ENCODE data around the gene COL4A6. TPM values are rescaled to one million over a fixed set of nuclear protein-coding genes. Genes with fewer than 3 reads are reported as not detected.

COL4A6 gene
- total RNA-seq, 1 experiment from 2014 or later, result 0.28 TPM

DNA sequence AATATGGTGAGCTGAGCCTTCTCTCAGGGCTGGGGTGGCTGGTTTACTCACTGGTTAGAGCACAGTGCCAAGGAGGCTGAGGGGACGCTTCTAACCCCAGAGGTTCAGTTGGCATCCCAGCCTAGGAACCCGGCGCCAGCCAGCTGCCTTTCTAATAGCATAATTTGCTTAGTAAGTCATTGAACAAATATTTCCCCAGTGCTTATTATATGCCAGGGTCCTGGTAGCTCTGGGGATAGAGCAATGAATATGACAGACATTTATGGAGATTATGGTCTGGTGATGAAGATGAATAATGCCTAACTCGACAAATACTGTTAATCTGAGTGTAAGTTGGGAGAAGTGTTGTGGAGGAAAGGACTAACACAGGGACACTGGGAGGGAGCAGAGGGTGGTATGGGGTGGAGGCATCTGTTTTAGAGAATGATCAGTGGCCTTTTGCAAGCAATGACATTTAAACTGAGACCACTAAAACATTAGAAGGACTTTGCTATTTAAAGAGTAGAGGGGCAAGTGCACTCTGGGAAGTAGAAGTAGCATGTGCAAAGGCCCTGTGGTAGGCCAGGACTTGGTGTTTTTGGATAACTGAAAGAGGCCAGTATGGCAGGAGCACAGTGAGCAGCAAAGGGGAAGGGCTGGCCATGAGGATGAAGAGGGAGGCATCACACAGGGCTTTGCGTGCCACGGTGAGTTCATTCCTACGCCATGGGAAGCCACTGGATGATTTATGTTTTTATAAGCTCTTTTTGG, 274.7 kb downstream of the COL4A6 start:
- Histone ChIP-seq H3K4me1 (ENCODE audit: control insufficient read depth, insufficient read depth, low read length) (no peaks in the 10 kb centered on the region; the same call in 1 of the 2 replicates), H3K36me3 (ENCODE audit: control insufficient read depth, insufficient read depth, low read length) (no peaks in the 10 kb centered on the region), H3K27ac (ENCODE audit: low read length) (no peak overlapping the region), H3K27me3 (ENCODE audit: control insufficient read depth, insufficient read depth, low read length) (no peaks in the 10 kb centered on the region), H3K4me3 (ENCODE audit: low read depth in 2 of 2, low read length in 2 of 2) (no peak overlapping the region), H3K9me3 (ENCODE audit: control insufficient read depth, insufficient read depth, low read depth, low read length) (no peaks in the 10 kb centered on the region)
- intact Hi-C loops (cut with micrococcal nuclease; ENCODE audit: unreplicated experiment), result no loop called here
- POLR2A ChIA-PET, result no interaction called here
- DNase-seq (ENCODE audit: low read depth, low spot score) (no peak), ATAC-seq (no peak)
- no TSS peak for BruUV-seq (replicated peaks)
- TF ChIP-seq SIN3A (IDR thresholded peaks at IDR 0.05; ENCODE audit: borderline replicate concordance, insufficient read depth, low read depth, low read length) (no peak), POLR2AphosphoS5 (IDR thresholded peaks at IDR 0.05; ENCODE audit: low read depth, low read length) (no peak), TCF7L2 (IDR thresholded peaks at IDR 0.05; ENCODE audit: low read depth, low read length) (no peak), REST (IDR thresholded peaks at IDR 0.05; ENCODE audit: insufficient read depth in 1 of 2, low read depth in 2 of 2, low read length in 1 of 2) (no peak)
- TF ChIP-seq, protein P1, sequence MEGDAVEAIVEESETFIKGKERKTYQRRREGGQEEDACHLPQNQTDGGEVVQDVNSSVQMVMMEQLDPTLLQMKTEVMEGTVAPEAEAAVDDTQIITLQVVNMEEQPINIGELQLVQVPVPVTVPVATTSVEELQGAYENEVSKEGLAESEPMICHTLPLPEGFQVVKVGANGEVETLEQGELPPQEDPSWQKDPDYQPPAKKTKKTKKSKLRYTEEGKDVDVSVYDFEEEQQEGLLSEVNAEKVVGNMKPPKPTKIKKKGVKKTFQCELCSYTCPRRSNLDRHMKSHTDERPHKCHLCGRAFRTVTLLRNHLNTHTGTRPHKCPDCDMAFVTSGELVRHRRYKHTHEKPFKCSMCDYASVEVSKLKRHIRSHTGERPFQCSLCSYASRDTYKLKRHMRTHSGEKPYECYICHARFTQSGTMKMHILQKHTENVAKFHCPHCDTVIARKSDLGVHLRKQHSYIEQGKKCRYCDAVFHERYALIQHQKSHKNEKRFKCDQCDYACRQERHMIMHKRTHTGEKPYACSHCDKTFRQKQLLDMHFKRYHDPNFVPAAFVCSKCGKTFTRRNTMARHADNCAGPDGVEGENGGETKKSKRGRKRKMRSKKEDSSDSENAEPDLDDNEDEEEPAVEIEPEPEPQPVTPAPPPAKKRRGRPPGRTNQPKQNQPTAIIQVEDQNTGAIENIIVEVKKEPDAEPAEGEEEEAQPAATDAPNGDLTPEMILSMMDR (IDR thresholded peaks at IDR 0.05), result no peak
- in situ Hi-C loops (cut with HindIII; ENCODE audit: low pct_unique_long_range_greater_than_20kb, low sequenced_read_pairs), result no loop called here
- CTCF ChIA-PET, result no interaction called here

GRCh38 chrX:108162265-108162664, 276.0 kb downstream of the COL4A6 start:
- DNase-seq (ENCODE audit: low read depth, low spot score) (no peak), ATAC-seq (no peak)
- Histone ChIP-seq H3K4me1 (ENCODE audit: control insufficient read depth, insufficient read depth, low read length) (no peaks in the 10 kb centered on the region; the same call in 1 of the 2 replicates), H3K9me3 (ENCODE audit: control insufficient read depth, insufficient read depth, low read depth, low read length) (no peaks in the 10 kb centered on the region), H3K27me3 (ENCODE audit: control insufficient read depth, insufficient read depth, low read length) (no peaks in the 10 kb centered on the region), H3K36me3 (ENCODE audit: control insufficient read depth, insufficient read depth, low read length) (no peaks in the 10 kb centered on the region), H3K27ac (ENCODE audit: low read length) (no peak overlapping the region), H3K4me3 (ENCODE audit: low read depth in 2 of 2, low read length in 2 of 2) (no peak overlapping the region)
- no peak for TF ChIP-seq REST (IDR thresholded peaks at IDR 0.05; ENCODE audit: insufficient read depth in 1 of 2, low read depth in 2 of 2, low read length in 1 of 2)
- ChIA-PET POLR2A (no interaction called here), CTCF (no interaction called here)
- in situ Hi-C loops (cut with HindIII; ENCODE audit: low pct_unique_long_range_greater_than_20kb, low sequenced_read_pairs) (no loop called here), intact Hi-C loops (cut with micrococcal nuclease; ENCODE audit: unreplicated experiment) (no loop called here)
- BruUV-seq (replicated peaks), result no TSS peak
